Cardiac ventricle fibroblast (primary cell): ENCODE results near the gene TRIP4. TPM values are rescaled to one million over a fixed set of nuclear protein-coding genes. Genes with fewer than 3 reads are reported as not detected.

Experiments
- total RNA-seq: library from RNA; depleted of rRNA; stranded (reverse); fragments of >200 nt; gene quantifications from 2 replicates; pipeline ENCODE4 v1.2.3, GENCODE V29; 2015

TRIP4 gene
- 10.1 and 11.6 TPM in 2 replicates for total RNA-seq

DNA sequence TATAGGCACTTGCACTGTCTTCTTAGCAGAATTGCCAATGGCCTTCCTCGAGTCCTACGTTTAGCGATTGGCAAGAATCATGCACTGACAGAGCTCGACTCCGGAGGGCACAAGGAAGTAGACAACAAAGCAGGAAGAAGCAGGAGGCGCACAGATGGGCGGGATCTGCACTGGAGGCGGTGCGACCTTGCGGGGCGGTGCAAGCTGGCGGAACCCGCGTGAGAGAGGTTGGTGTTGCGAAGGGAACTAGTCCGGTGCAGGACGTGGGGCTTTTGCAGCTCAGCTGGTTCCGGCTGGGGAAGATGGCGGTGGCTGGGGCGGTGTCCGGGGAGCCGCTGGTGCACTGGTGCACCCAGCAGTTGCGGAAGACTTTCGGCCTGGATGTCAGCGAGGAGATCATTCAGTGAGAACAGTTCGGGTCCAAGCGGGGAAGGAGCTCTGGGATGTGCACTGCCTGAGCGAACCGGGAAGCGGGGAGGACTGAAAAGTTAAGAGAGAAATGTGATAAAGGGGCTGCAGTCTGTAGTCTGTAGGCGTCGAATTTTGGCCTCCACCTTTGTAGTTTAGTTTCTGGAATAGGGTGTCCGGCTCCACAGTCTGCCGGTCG, at the start of gene TRIP4:
Gene TRIP4 (plus strand): TSS at position 275 of the 607 bp plus-strand sequence. CDS start 28 bp downstream, at position 303.

DNA sequence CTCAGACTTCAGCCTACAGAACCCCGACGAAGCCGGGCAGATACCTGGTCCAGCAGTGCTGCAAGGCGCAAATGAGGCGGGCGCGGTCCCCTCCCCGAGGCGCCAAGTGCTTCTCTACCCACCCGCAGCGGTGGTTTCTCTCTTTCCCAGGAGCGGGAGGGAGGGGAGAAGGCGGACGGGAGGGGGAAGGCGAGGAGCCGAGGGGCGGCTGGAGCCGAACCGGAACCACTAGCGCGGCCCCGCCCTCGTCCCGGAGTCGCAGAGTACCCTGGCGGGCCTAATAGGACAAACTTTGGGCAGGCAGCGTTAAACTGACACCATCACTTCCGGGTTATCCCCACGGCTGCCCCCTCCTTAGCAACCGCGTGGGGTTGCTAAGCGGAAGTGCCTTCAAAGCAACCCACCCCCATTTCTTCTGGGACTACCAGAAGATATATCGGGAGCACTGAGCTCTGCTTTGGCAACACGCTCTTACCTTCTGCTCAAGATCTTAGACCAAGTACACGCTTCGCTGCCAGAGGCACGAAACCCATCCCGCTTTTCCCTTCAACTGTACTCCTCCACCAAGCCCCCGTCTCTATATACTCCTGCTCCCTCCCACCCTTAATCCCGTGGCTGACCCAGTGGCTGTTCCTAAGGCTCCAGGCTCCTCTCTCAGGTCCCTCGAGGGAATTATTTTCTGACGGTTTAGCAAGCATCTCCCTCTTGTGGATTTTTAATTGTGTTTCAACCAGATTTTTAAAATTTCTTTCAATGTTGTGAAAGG, 31.5 kb upstream of the TRIP4 start, which contains the start of gene CSNK1G1:
Gene CSNK1G1 (minus strand): TSS at position 230 of the 766 bp plus-strand sequence. CDS start 55,674 bp downstream, outside the sequence.

DNA sequence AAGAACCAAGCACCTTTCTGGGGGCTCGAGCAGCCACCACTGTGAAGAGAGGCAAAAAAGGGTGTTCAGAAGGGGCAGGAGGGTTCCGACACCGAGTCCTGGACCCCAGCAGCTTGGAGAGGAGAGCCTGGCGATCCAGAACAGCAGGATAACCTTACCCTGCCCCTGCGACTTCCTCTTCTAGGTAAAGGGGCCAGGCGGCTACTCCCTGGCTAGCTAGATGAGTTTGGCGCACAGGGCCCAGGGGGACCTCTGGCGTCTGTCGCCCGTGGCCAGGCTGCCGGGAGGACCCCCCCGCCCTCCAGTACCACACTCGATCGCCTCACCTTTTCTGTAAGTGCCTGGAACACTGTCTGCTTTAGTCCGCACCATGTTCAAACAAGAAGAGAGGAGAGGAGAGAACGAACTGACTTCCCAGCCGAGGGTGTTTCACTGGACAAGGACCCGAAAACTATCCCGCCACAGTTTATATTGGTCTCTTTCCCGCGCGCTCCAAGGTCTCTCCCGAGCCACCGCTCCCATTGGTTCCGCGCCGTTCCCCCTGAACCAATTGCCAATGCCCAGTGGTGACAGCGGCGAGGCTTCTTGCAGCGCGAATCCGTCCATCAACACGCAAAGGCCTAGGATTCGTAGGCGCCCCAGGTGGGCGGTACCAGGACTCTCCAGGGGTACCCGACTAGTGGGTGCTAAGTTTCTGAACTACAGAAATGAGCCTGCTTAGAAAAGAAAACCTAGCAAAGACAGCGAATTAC, 6.5 kb upstream of the TRIP4 start, which contains the start of gene PCLAF:
Gene PCLAF (minus strand): TSS at position 442 of the 752 bp plus-strand sequence. CDS start 70 bp downstream, at position 372.

DNA sequence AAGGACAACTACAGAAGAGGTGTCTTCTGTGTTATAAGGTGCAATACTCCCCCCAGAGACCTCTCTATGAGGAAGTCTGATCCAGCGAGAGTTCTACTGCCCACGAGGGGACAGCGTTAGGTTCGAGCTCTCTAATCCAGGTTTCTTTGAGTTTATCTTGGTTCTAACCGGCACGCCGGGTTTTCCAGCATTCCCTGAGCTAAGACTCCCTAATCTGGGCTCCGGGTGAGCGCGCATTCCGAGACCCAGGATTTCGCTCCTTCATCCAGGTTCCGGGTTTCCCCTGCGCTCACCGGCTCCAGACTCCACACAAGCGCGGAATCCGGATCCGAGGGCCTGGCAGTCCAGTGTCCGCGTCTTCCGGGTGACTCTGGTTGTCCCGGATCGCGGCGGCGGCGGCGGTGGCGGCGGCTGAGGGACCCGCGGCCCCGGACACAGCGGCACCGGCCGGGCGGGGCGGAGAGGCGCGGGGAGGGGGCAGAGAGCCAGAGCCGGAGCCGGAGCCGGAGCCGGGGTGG, 72.6 kb downstream of the TRIP4 start, which contains the start of gene ZNF609:
Gene ZNF609 (plus strand): TSS at position 373 of the 518 bp plus-strand sequence. CDS start 38,842 bp downstream, outside the sequence.

Other genes starting within 250 kb of the TRIP4 start
- gene SNX22, start 236.1 kb upstream of the TRIP4 start, total RNA-seq = 0.06 TPM in 1 of 2 replicates, not detected in the other
- 1,100 and 1,268 TPM in 2 replicates for gene PPIB, start 224.8 kb upstream of the TRIP4 start, total RNA-seq
- gene CSNK1G1, start 31.7 kb upstream of the TRIP4 start, total RNA-seq = 17.5 and 27.0 TPM in 2 replicates
- gene PCLAF, start 6.4 kb upstream of the TRIP4 start, total RNA-seq = 11.0 and 18.2 TPM in 2 replicates
- gene ZNF609, start 72.7 kb downstream of the TRIP4 start, total RNA-seq = 15.5 and 16.3 TPM in 2 replicates